HG02678 (cell line): Measurements from ENCODE around the gene ZNF254.
"Not testable (repeated sequence)": the region's sequence is repeated elsewhere in the genome, so short reads cannot be mapped to it uniquely, and the experiment has no call there.

Source experiments
- ATAC-seq: cut with Tn5 transposase; IDR thresholded peaks from one replicate; pipeline ENCODE4 v1.9.1; 2021; ENCODE audit warnings: mild to moderate bottlenecking, moderate library complexity; ENCODE audit not compliant: unreplicated experiment

ZNF254 gene

GRCh38 chr19:24086974-24087595, at the start of gene ZNF254:
ZNF254 (plus strand) TSS chr19:24087187; CDS start chr19:24087308, 121 bp downstream.
- ATAC-seq, result peak; percentile 99

- no peak for ATAC-seq
These were observed 46.4 kb upstream of the ZNF254 start for GRCh38 chr19:24040621-24041020.

- ATAC-seq, result not testable (repeated sequence)
These were observed 45.7 kb upstream of the ZNF254 start for GRCh38 chr19:24041326-24041725.

DNA sequence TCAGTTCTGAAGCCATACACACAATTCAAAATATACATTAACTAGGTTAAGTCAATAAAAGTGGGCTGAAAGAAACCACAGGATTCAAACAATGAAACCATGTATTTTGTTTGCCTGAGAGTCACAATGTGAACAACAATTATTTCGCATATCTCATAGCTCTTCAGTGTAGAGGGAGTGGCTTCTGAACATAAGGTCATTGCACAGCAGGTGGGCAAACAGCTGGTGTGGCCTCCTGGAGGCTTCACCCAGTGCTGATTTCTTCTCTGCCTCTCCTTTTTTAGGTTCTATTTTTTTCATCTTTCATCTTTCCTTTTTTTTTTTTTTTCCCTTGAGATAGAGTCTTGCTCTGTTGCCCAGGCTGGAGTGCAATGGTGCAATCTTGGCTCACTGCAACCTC, 40.4 kb upstream of the ZNF254 start:
- ATAC-seq, result no peak

- no peak for ATAC-seq
These were observed 38.7 kb upstream of the ZNF254 start for GRCh38 chr19:24048261-24048660.

GRCh38 chr19:24049537-24049936, 37.5 kb upstream of the ZNF254 start:
- no peak for ATAC-seq

DNA sequence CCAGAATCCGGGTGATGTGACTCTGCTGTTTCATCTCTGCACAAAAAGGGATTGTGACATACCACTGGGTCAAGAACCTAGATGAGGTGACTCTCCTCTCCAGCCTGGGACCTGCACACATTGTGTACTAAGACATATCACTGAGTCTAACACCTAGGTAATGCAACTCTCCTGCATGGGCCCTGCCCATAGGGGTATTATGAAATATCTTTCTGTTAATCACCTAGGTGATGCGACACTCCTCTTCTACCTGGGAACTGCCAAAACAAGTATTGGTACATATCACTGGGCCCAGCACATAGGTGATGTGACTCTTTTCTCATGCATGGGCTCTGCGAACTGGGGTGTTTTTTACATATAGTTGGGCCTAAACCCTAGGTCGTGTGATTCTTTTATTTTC, 35.5 kb upstream of the ZNF254 start:
- no peak for ATAC-seq

DNA sequence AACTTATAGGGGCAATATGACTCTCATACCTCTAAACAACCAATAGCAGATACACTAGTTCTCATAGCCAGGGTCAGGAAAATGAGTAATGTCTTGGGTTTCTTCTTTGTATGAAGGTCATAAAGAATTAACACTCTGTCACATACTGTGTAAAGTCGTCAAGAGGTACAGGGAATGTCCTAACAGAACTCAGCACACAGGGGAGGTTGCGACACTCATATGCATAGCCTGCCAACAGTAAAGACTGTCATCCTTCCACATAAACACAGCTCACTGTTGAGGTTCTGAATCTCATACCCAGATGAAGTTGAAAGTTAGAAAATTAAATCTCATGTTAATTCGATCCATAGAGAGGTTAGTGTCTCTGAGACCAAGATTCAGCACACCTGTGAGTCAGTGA, 34.2 kb upstream of the ZNF254 start:
- no peak for ATAC-seq

GRCh38 chr19:24053601-24054000, 33.4 kb upstream of the ZNF254 start:
- no peak for ATAC-seq

DNA sequence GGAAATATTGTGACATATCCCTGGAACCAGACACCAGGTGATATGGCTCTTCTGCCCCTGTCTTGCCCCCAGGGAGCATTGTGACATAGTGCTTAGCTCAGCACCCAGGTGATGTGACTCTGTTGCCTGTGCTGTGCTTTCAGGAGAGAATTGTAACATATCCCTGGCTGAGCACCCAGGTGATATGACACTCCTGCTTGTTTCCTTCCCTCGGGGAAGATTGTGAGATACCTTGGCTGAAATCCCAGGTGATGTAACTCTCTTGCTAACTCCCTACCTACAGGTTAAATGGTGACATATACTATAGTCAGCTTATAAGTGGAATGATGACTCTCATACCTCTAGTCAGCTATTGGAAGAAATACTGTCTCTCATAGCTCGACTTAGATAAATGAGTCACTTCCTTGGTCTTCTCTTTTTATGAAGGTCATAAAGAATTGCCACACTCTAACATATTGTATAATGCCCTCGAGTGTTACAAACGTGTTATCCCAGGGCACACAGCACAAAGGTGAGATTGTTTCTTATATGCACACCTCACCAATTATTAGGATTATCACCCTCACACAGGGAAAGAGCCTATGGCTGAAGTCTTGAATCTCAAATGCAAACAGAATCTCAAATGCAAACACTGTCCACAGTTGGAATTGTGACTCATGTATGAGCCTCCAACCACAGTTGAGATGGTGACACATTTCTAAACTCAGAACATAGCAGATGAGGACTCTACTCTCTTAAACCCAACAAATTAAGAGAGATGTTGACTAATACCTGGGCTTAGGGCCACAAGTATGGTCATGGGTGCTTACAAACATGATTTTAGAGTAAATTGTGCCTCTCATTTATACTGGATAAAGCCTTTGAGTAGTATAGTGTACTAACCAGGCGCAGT, 32.7 kb upstream of the ZNF254 start:
- no peak for ATAC-seq

- ATAC-seq, result no peak
These were observed 31.4 kb upstream of the ZNF254 start for GRCh38 chr19:24055548-24055947.

- no peak for ATAC-seq
These were observed 29.8 kb upstream of the ZNF254 start for GRCh38 chr19:24057144-24057543.

DNA sequence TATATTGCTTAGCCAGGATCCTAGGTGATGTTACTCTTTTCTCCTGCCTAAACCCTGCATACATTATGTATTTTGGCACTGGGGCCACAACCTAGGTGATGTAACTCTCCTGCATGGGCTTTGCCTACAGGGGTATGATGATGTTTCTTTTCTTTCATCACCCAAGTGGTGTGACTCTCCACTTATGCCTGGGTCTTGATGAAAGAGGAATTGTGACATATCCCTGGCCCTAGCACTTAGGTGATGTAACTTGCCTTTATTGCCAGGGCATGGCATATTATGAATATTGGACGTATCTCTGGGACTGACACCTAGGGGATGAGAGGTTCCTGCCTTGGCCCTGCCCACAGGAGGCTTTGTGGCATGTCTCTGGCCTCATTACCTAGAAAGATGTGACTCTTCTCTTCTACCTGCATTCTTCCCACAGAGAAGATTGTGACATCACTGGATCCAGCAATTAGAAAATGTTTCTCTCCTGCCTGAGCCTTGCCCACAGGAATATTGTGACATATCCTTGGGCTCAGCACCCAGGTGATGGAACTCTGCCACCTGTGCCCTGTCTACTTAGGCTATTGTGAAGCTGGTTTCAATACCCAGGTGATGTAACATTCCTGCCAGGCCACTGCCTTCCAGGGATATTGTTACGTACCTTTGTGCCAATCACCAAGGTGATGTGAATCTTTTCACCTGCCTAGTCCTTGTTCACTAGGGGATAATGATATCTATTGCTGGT, 27.3 kb upstream of the ZNF254 start:
- ATAC-seq, result no peak

DNA sequence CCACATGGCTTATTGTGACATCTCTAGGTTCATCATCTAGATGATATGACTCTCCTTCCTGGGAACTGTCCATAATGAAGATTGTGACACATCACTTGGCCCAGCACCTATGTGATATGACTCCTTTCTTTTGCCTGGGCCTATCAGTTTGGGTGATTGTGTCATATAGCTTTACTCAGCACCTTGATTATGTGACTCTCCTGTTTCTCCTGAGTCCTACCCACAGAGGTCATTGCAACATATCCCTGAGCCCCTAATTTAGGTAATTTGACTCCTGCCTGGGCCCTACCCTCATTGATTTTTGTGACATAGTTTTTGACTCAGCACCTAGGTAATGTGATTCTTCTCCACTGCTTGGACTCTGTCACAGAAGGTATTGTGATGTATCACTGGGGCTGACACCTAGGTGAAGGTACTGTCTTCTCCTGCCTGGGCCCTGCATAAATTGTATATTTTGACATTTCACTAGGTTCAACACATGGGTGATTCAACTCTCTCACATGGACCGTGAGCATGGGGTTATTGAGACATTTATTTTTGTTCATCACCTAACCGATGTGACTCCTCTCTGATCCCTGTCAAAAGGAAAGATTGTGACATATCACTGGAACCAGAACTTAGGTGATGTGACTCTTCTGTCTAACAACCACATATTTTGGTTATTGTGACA, 26.2 kb upstream of the ZNF254 start:
- no peak for ATAC-seq

DNA sequence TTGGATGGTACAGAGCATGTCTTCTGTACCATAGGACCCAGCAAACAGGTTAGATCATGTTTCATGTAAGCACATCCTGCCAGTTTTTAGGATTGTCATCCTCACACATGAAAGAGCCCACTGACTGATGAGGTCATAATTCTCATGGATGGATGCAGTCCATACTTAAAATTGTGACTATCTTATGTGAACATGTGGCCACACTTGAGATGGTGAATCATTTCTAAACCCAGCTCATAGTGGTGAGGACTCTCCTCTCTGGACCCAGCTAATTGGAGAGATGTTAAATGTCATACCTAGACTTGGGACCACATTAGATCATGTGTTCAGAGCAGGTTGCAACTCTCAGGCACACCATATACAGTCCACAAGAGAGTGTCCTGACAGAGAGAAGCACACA, 24.8 kb upstream of the ZNF254 start:
- no peak for ATAC-seq

DNA sequence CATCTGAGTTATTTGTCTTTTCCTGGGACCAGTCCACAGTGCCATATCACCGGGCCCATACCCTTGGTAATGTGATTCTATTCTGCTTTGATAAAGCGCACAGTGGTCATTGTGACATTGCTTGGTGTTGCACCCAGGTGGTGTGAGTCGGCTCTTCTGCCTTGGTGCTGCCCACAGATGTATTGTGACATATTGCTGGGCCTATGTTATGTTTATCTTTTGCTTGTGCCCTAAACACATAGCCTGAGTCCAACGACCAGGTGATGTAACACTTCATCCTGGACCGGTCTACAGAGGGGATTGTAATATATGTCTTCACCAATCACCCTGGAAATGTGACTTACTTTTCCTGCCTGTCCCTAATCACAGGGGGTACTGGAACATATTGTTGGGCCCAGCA, 23.7 kb upstream of the ZNF254 start:
- ATAC-seq, result no peak

- ATAC-seq, result no peak
These were observed 22.8 kb upstream of the ZNF254 start for GRCh38 chr19:24064175-24064574.

- no peak for ATAC-seq
These were observed 21.7 kb upstream of the ZNF254 start for GRCh38 chr19:24065243-24065642.

GRCh38 chr19:24065865-24066604, 21.0 kb upstream of the ZNF254 start:
- ATAC-seq, result no peak

DNA sequence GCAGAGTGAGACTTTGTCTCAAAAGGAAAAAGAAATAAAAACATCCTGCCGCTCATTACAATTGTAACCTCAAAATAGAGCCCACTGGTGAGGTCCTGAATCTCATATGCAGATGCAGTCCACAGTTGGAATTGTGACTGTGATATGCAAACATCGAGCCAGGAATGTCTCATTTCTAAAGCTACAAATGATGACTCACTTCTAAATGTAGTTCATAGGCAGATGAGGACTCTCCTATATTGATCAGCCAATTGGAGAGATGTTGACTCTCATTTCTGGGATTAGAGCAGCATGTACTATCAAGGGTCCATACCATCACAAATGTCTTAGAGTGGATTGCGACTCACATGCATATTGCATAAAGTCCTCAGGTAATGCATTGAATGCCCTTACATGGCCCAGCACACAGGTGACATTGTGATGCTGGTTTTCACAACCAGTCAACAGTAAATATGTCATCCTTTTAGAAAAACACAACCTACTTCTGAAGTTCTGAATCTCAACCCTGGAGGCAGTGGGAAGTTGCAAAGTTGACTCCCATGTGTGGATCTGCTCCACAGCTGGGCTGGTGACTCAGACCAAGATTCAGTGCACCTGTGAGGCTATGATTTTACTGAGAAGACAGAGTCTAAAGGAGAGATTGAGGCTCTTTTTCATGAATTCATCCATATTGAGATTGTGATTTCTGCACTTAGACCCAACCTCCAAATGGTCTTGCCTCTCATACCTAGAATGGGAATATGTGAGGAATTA, 16.9 kb upstream of the ZNF254 start:
- ATAC-seq, result no peak
